ENCODE measurements around the gene TMEM186.
"Not testable (repeated sequence)": the region's sequence is repeated elsewhere in the genome, so short reads cannot be mapped to it uniquely, and the experiment has no call there.

Gene TMEM186
- 1.0 to 7.6 (median 3.5) reads per million in 18 experiments for total RNA-seq

GRCh38 chr16:8797364-8798173 lies at the start of gene TMEM186, which contains the start of gene PMM2:
TSS of gene TMEM186 (minus strand) at chr16:8797639. CDS start at chr16:8797614, 25 bp downstream.
TSS of gene PMM2 (plus strand) at chr16:8797839. CDS start at chr16:8797883, 44 bp downstream.
- DNase-seq: peak; percentile 97 to 98

- no peak for DNase-seq
Observed at GRCh38 chr16:8847145-8847544, 49.7 kb upstream of the TMEM186 start.

GRCh38 chr16:8846401-8846932 lies 49.0 kb upstream of the TMEM186 start:
- no peak for DNase-seq

GRCh38 chr16:8845699-8846298 lies 48.4 kb upstream of the TMEM186 start:
- DNase-seq: no peak

- not testable (repeated sequence) for DNase-seq
Observed at GRCh38 chr16:8843296-8843695, 45.9 kb upstream of the TMEM186 start.

GRCh38 chr16:8842016-8842415 lies 44.6 kb upstream of the TMEM186 start:
- not testable (repeated sequence) for DNase-seq

- DNase-seq: not testable (repeated sequence)
Observed at GRCh38 chr16:8837594-8837993, 40.2 kb upstream of the TMEM186 start.

- not testable (repeated sequence) for DNase-seq
Observed at GRCh38 chr16:8836797-8837196, 39.4 kb upstream of the TMEM186 start.

- no peak for DNase-seq
Observed at GRCh38 chr16:8832717-8833105, 35.3 kb upstream of the TMEM186 start.

- DNase-seq: no peak
Observed at GRCh38 chr16:8831871-8832716, 34.7 kb upstream of the TMEM186 start.

GRCh38 chr16:8831450-8831849 lies 34.0 kb upstream of the TMEM186 start:
- no peak for DNase-seq

GRCh38 chr16:8828541-8829165 lies 31.2 kb upstream of the TMEM186 start:
- no peak for DNase-seq

- DNase-seq: no peak
Observed at GRCh38 chr16:8826278-8826879, 28.9 kb upstream of the TMEM186 start.

- DNase-seq: no peak
Observed at GRCh38 chr16:8822403-8822802, 25.0 kb upstream of the TMEM186 start.

GRCh38 chr16:8819411-8820034 lies 22.1 kb upstream of the TMEM186 start:
- DNase-seq: no peak

- peak in 1 of 2 donors; percentile 11 for DNase-seq
Observed at GRCh38 chr16:8818504-8819270, 21.2 kb upstream of the TMEM186 start.

GRCh38 chr16:8816967-8817655 lies 19.7 kb upstream of the TMEM186 start:
- DNase-seq: no peak

GRCh38 chr16:8814095-8814806 lies 16.8 kb upstream of the TMEM186 start:
- DNase-seq: no peak

GRCh38 chr16:8812162-8812843 lies 14.9 kb upstream of the TMEM186 start:
- DNase-seq: no peak

Data from inflammatory macrophage (primary cell).